K562 (cell line): ENCODE results near the gene SPPL2C. TPM values are rescaled to one million over a fixed set of nuclear protein-coding genes. Genes with fewer than 3 reads are reported as not detected.

Source experiments
- CREB5 ChIP-seq: fragments of 250-450 bp; sonication (Bioruptor Pico); IDR thresholded peaks from 2 replicates; pipeline ENCODE4 v1.5.0; 2020; ENCODE audit warnings: mild to moderate bottlenecking
- FOXM1 ChIP-seq, 2 experiments: fragments of 450-650 bp in 1 of 2; sonication (generic) in 1 of 2; formaldehyde crosslinking in 1 of 2; IDR thresholded peaks; 2 replicates each; pipeline versions ENCODE4 v1.6.1 to v1.9.0; 2017 to 2022; ENCODE audit warnings: low read depth in 2 of 2, mild to moderate bottlenecking in 2 of 2, missing genetic modification reagents in 1 of 2, moderate library complexity in 1 of 2
- HES1 ChIP-seq: fragments of 450-650 bp; IDR thresholded peaks from 2 replicates; pipeline ENCODE4 v1.6.1; 2016; ENCODE audit warnings: low read depth, mild to moderate bottlenecking, moderate library complexity
- MCM3 ChIP-seq: fragments of 450-650 bp; IDR thresholded peaks from 2 replicates; pipeline ENCODE4 v1.6.1; 2016
- MGA ChIP-seq: fragments of 450-650 bp; IDR thresholded peaks from 2 replicates; pipeline ENCODE4 v1.6.1; 2016; ENCODE audit warnings: mild to moderate bottlenecking, moderate library complexity
- POLR2B ChIP-seq: fragments of 450-650 bp; IDR thresholded peaks from 2 replicates; pipeline ENCODE4 v1.6.1; 2018; ENCODE audit warnings: low read depth; ENCODE audit not compliant: partially characterized antibody
- TCFL5 ChIP-seq: fragments of 250-450 bp; sonication (Bioruptor Pico); conservative IDR thresholded peaks from 2 replicates; pipeline ENCODE4 v1.6.1; 2021; ENCODE audit warnings: mild to moderate bottlenecking, moderate library complexity, matching md5 sums
- ZNF175 ChIP-seq: fragments of 200-800 bp; sonication (Bioruptor generic); IDR thresholded peaks from 2 replicates; pipeline ENCODE4 v1.6.1; 2016; ENCODE audit warnings: low read depth, mild to moderate bottlenecking, missing genetic modification characterization, missing compliant biosample characterization
- polyA plus RNA-seq, 8 experiments: library from polyadenylated mRNA; depleted of rRNA in 4 of 8; stranded (reverse) in 5 of 8; unstranded in 3 of 8; fragments of >200 nt; fragmentation: Nextera tagmentation in 2 of 8; fragmentation: Illumina TruSeq in 1 of 8; extraction: Ambion mirVana in 2 of 8; extraction: Trizol in 1 of 8; gene quantifications; 2 replicates each; pipeline versions ENCODE4 v1.2.1 to v1.2.3, GENCODE V29; 2011 to 2014; ENCODE audit warnings: inconsistent platforms in 1 of 8, missing spikeins in 1 of 8
- total RNA-seq, 7 experiments: library from RNA; depleted of rRNA in 6 of 7; stranded (reverse); fragments of >200 nt in 6 of 7; fragmentation: Illumina TruSeq in 2 of 7; extraction: Trizol in 2 of 7; gene quantifications; 2 replicates each; pipeline versions ENCODE4 v1.2.1 to v1.2.3, GENCODE V29; 2011 to 2021; ENCODE audit warnings: low replicate concordance in 1 of 7

The SPPL2C gene
- total and polyA plus RNA-seq, 9 of the 15 experiments (the other 6 are each of a cell fraction or from before 2014, with no cell fraction given) = not detected

- TF ChIP-seq MGA (no peak), CREB5 (CRISPR knock-in tag) (no peak), ZNF175 (CRISPR knock-in tag) (no peak), TCFL5 (CRISPR knock-in tag) (no peak), FOXM1 (IDR thresholded peaks at IDR 0.05; ENCODE audit: low read depth) (no peak), FOXM1 (CRISPR knock-in tag; IDR thresholded peaks at IDR 0.05; ENCODE audit: low read depth) (no peak), MCM3 (no peak), POLR2B (no peak), HES1 (no peak)
Measured at GRCh38 chr17:45863857-45864654, 19.4 kb downstream of the SPPL2C start (continued).
